Measurements from ENCODE around the gene EIF5AL1.
"Not testable (repeated sequence)": the region's sequence is repeated elsewhere in the genome, so short reads cannot be mapped to it uniquely, and the experiment has no call there.

EIF5AL1 gene

DNA sequence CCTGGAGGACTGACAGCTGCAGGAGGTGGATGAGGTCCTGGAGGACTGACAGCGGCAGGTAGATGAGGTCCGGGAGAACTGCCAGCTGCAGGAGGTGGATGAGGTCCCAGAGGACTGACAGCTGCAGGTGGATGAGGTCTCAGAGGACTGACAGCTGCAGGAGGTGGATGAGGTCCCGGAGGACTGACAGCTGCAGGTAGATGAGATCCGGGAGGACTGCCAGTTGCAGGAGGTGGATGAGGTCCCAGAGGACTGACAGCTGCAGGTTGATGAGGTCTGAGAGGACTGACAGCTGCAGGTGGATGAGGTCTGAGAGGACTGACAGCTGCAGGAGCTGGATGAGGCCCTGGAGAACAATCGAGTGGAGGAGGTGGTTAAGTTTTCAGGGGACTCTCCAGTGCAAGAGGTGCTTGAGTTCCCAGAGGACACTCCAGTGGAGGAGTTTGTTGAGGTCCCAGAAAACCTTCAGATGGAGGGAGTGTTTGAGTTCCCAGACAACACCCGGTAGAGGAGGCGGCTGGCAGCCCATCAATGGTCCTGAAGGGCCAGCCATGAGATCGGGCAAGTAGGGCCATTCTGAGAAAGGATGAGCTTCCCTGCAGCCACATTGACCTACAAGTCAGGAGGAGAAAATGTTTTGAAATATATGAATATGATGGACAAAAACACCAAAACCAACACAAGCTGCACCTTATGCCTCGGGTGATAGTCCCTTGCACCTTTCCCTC is 4.7 kb upstream of the EIF5AL1 start:
- no peak for DNase-seq (ENCODE audit: low read depth in 1 of 2, low spot score in 1 of 2)
- Histone ChIP-seq H3K4me3 (replicated peaks; ENCODE audit: insufficient read depth, low read length) (no peak overlapping the region), H3K27ac (replicated peaks) (no peak overlapping the region), H3K27me3 (ENCODE audit: insufficient read depth, poor library complexity, severe bottlenecking) (no peaks in the 10 kb centered on the region)
- TF ChIP-seq SPI1 (IDR thresholded peaks at IDR 0.05; ENCODE audit: borderline replicate concordance, low read depth) (no peak), GABPA (IDR thresholded peaks at IDR 0.05; ENCODE audit: low read depth) (no peak), POLR2AphosphoS5 (IDR thresholded peaks at IDR 0.05; ENCODE audit: low read depth) (no peak)
- TF ChIP-seq, protein P1, sequence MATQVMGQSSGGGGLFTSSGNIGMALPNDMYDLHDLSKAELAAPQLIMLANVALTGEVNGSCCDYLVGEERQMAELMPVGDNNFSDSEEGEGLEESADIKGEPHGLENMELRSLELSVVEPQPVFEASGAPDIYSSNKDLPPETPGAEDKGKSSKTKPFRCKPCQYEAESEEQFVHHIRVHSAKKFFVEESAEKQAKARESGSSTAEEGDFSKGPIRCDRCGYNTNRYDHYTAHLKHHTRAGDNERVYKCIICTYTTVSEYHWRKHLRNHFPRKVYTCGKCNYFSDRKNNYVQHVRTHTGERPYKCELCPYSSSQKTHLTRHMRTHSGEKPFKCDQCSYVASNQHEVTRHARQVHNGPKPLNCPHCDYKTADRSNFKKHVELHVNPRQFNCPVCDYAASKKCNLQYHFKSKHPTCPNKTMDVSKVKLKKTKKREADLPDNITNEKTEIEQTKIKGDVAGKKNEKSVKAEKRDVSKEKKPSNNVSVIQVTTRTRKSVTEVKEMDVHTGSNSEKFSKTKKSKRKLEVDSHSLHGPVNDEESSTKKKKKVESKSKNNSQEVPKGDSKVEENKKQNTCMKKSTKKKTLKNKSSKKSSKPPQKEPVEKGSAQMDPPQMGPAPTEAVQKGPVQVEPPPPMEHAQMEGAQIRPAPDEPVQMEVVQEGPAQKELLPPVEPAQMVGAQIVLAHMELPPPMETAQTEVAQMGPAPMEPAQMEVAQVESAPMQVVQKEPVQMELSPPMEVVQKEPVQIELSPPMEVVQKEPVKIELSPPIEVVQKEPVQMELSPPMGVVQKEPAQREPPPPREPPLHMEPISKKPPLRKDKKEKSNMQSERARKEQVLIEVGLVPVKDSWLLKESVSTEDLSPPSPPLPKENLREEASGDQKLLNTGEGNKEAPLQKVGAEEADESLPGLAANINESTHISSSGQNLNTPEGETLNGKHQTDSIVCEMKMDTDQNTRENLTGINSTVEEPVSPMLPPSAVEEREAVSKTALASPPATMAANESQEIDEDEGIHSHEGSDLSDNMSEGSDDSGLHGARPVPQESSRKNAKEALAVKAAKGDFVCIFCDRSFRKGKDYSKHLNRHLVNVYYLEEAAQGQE (IDR thresholded peaks at IDR 0.05; ENCODE audit: insufficient replicate concordance, low read depth), result no peak
- TF ChIP-seq, protein P2, sequence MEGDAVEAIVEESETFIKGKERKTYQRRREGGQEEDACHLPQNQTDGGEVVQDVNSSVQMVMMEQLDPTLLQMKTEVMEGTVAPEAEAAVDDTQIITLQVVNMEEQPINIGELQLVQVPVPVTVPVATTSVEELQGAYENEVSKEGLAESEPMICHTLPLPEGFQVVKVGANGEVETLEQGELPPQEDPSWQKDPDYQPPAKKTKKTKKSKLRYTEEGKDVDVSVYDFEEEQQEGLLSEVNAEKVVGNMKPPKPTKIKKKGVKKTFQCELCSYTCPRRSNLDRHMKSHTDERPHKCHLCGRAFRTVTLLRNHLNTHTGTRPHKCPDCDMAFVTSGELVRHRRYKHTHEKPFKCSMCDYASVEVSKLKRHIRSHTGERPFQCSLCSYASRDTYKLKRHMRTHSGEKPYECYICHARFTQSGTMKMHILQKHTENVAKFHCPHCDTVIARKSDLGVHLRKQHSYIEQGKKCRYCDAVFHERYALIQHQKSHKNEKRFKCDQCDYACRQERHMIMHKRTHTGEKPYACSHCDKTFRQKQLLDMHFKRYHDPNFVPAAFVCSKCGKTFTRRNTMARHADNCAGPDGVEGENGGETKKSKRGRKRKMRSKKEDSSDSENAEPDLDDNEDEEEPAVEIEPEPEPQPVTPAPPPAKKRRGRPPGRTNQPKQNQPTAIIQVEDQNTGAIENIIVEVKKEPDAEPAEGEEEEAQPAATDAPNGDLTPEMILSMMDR (IDR thresholded peaks at IDR 0.05; ENCODE audit: insufficient read depth, low read length), result no peak

DNA sequence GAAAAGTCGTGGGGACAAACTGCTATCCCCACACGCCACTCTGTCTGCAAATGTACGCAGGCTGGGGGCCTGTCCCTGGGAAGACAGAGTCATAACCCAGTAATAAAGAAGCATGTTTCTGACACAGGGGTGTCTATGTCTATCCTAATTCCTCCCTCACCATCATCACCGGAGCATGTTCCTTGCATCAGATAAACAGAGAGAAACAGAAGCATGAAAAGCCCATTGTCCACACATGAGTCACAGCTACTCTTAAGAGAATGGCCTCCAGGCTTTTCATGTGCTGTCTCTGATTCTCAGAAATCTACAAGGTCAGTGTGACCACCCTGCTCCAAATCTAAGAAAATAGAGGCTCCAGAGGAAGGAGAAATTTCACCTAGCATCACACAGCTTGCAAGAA is 4.1 kb upstream of the EIF5AL1 start:
- H3K27ac ChIP-seq (replicated peaks); H3K27me3 ChIP-seq (ENCODE audit: insufficient read depth, poor library complexity, severe bottlenecking); H3K4me3 ChIP-seq (replicated peaks; ENCODE audit: insufficient read depth, low read length); DNase-seq (ENCODE audit: low read depth in 1 of 2, low spot score in 1 of 2): not testable (repeated sequence)

DNA sequence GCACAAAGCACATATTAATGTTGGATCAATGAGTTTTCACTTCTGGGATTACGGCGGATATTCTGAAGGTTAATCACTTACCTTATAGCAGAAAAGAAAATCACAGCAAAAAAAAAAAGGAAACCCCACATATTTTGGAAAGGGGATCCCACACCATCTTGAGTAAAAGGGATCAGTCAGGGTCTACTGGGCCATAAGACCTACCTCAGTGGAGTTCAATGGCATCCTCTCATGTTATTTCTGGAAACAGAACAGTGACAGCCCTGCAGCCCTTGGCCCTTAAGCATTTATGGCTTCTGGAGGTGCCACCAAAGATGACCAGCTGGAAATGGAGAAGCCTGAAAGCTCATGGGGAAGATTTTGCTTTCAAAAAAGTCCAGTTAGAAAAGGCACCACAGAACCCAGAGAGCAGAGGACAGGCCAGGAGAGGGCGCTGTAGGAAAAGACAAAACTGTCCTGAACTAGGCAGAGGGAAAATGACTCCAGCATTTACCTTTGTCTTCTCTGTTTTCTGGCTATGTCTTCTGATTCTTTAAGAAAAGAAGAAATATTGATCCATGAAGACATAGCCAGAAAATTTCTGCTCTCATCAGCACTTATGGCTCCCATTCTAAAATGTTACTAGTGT is 2.9 kb upstream of the EIF5AL1 start:
- DNase-seq (ENCODE audit: low read depth in 1 of 2, low spot score in 1 of 2), result not testable (repeated sequence)

DNA sequence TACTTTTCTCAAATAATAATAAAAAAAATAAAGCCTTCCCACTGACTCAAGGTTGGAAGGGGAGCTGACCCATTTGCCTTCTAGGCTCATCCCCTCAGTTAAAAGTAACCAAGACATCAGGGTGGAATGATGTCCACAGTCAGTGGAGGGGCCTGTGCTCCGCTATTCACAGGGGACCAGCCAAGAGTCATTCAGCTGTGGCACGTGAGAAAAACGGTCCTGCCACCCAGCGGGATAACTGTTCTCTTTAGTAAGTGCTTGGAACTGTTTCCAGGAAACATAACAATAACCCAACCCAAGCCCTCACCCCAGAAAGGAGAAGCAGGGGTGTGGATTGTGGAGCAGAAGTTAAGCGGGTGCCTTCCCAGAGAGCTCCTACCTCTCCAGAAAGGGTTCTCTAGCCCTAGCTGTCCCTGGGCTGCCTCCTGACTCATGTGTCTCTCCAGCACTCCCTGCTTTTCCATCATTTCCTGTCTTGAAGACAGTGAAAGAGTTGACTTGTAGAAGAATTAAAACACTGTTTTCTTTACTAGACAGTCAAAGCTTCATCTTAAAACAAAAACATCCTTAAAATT is 2.3 kb upstream of the EIF5AL1 start:
- DNase-seq (ENCODE audit: low read depth in 1 of 2, low spot score in 1 of 2); H3K4me3 ChIP-seq (replicated peaks; ENCODE audit: insufficient read depth, low read length); H3K27me3 ChIP-seq (ENCODE audit: insufficient read depth, poor library complexity, severe bottlenecking); H3K27ac ChIP-seq (replicated peaks): not testable (repeated sequence)

More for the DNA sequence above, 2.9 kb upstream of the EIF5AL1 start:
- not testable (repeated sequence) for H3K27ac ChIP-seq (replicated peaks); H3K27me3 ChIP-seq (ENCODE audit: insufficient read depth, poor library complexity, severe bottlenecking); H3K4me3 ChIP-seq (replicated peaks; ENCODE audit: insufficient read depth, low read length)

DNA sequence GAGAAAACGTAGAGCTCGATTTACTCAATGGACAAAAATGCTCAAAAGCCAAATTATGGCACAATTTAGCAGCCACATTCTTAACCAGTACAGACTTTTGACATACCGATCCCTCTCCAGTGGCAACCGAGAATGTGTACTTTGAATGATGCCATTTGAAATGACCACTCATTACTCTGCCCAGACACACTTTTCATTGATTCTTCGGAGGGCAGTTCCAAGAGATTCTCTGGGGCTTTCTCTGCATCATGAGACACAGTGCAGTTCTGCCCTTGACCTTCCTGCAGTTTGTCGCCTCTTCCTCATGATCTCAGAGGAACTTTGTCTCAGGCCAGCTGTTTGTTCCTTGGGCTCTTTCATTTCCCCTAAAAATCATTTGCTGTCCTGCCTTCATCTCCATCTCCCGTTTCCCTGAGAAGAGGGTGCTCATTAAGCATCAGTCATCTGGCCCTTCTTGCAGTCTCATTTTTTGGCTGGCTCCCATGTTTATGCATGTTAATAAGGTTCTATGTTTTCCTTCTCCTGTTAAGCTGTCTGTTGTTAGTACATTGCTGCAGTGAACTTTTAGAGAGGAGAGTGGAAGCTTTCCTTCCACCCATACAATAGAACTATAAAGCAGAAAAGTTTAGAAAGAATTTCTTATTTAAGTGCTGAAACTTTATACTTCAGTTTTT is 4.3 kb downstream of the EIF5AL1 start:
- not testable (repeated sequence) for H3K27ac ChIP-seq (replicated peaks); H3K4me3 ChIP-seq (replicated peaks; ENCODE audit: insufficient read depth, low read length); DNase-seq (ENCODE audit: low read depth in 1 of 2, low spot score in 1 of 2)

DNA sequence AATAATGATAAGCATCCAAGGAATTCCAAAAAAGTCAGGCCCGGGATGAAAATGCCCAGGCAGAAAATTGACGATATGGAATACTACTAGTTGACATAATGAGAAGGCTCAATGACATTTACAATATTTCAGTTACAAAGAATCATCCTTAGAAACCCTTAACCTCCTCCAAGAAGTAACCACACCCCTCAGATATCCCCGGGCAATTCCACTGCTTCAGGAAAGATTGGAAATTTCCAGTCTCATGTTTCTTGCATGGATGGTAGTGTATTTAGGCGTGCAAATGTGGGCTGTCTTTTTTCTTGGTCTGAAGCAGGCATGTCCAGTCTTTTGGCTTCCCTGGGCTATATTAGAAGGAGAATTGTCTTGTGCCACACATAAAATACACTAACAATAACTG is 5.2 kb downstream of the EIF5AL1 start:
- not testable (repeated sequence) for H3K27me3 ChIP-seq (ENCODE audit: insufficient read depth, poor library complexity, severe bottlenecking); H3K27ac ChIP-seq (replicated peaks); DNase-seq (ENCODE audit: low read depth in 1 of 2, low spot score in 1 of 2); H3K4me3 ChIP-seq (replicated peaks; ENCODE audit: insufficient read depth, low read length)

More for the DNA sequence above, 4.3 kb downstream of the EIF5AL1 start:
- not testable (repeated sequence) for H3K27me3 ChIP-seq (ENCODE audit: insufficient read depth, poor library complexity, severe bottlenecking)

DNA sequence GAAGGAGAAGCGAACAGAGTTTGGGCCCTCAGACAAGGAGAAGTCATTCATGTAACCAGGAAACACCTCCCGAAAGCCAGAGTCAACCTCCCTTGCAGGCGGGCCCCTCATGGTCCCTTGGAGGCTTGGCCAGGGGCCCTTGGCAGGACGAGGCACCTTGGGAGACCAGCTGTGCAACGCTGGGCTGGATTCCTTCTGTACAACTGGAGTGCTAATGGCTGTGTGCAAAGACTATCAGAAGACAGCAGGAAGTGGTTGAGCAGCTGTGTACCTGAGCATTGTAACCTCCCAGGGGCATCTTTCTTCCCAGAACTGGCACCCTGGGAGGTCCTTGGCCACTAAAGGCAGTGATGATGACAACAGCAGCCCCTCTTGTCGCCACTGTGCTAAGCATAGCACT is 9.4 kb downstream of the EIF5AL1 start:
- DNase-seq (ENCODE audit: low read depth in 1 of 2, low spot score in 1 of 2); H3K27ac ChIP-seq (replicated peaks); H3K4me3 ChIP-seq (replicated peaks; ENCODE audit: insufficient read depth, low read length); H3K27me3 ChIP-seq (ENCODE audit: insufficient read depth, poor library complexity, severe bottlenecking): not testable (repeated sequence)

DNA sequence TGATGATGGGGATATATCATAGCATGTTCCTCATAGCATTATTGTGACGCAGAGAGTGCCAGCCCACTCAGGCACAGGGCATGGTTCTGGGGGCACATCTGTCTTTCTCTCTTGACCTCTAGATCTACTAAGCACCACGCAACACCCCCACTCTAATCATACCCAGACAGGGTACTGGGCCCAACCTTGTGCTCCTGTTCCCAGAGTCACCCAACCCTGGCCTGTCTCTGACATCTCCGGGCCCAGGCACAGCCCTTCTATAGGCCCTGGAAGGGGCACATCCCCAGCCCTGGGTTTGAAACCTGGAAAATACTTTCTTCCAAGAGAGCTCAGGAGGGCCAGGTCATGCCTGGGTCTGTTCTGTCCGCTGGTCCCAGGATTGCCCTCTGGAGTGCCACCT is 10.1 kb downstream of the EIF5AL1 start:
- not testable (repeated sequence) for H3K27me3 ChIP-seq (ENCODE audit: insufficient read depth, poor library complexity, severe bottlenecking); DNase-seq (ENCODE audit: low read depth in 1 of 2, low spot score in 1 of 2); H3K27ac ChIP-seq (replicated peaks); H3K4me3 ChIP-seq (replicated peaks; ENCODE audit: insufficient read depth, low read length)

DNA sequence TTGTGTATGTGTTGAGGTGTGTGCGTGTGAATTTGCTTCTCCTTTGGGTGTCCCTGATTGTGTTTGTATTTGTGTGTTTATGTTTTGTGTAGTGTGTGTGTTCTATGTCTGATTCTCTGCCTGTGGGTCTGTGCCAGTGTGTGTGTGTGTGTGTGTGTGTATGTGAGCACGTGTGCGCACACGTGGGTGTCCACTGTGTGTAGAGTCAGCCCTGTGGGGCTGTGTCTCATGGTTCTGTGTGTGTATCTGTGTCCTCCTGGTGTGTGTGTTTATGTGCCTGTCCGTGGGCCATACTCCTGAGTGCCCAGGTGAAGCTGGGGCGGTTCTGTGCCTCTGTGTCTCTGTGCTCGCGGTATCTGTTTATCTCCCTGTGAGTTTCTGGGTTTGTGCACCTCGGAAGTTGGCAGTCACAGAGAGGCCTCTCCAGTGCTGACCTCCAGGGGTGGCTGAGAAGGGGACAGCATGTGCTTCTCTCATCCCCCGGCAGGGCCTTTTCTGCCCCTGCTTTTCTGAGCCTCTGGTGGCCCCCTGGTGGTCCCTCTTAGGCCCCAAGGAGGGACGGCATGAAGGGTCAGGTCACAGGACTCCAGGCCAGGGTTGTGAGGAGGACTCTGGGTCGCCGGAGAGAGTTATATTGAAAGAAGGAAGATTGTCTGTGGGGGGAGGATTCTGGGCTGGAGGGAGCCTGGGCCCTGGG is 11.0 kb downstream of the EIF5AL1 start:
- H3K27ac ChIP-seq (replicated peaks); DNase-seq (ENCODE audit: low read depth in 1 of 2, low spot score in 1 of 2); H3K27me3 ChIP-seq (ENCODE audit: insufficient read depth, poor library complexity, severe bottlenecking); H3K4me3 ChIP-seq (replicated peaks; ENCODE audit: insufficient read depth, low read length): not testable (repeated sequence)

DNA sequence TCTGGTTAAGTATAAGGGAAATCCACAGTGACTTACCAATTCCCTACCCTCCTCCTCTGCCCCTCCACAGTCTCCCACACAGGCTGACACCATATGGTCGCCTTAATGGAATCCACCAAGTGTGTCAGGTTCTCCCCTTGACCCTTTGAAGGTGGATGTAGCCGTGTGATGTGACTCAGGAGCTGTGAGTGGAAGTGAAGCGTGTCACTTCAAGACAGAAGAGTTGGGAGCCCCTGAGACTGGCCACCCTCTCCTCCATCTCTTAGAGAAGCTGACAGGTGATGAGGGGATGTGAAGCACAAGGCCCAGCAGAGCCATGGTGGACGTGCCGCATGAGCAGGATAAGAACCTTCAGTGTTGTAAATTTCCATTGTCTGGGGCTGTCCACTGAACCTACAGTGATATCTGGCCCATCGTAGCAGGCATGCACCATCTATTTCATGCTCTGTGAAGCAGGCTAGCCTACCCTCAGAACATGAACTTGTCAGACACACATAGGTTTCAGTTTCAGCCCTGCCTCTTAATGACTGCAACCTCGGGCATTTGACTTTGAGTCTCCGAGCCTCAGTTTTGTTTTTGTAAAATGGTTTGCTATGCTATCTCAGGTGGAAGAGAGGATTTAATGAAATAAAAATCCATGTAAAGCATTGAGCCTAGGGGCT is 12.8 kb downstream of the EIF5AL1 start:
- DNase-seq (ENCODE audit: low read depth in 1 of 2, low spot score in 1 of 2); H3K4me3 ChIP-seq (replicated peaks; ENCODE audit: insufficient read depth, low read length); H3K27me3 ChIP-seq (ENCODE audit: insufficient read depth, poor library complexity, severe bottlenecking); H3K27ac ChIP-seq (replicated peaks): not testable (repeated sequence)

Measured in HL-60 (cell line).